Fibroblast of mammary gland (primary cell): ENCODE data around the gene SCP2.
A peak's percentile ranks its signal among the peaks of the same experiment; 100 is the strongest.

Experiments used
- DNase-seq: peaks from one replicate; pipeline ENCODE4 v3.0.0-alpha.2; 2010; ENCODE audit warnings: low read depth
- H3K4me3 ChIP-seq: 2 replicates; pipeline ENCODE4 v1.5.1; 2011; ENCODE audit warnings: low read depth, mild to moderate bottlenecking, low read length, moderate library complexity; ENCODE audit not compliant: control insufficient read depth
- CTCF ChIP-seq: conservative IDR thresholded peaks from 2 replicates; pipeline ENCODE4 v1.5.1; 2011; ENCODE audit warnings: low read depth, low read length, inconsistent platforms; ENCODE audit not compliant: control insufficient read depth, insufficient read depth

The SCP2 gene

DNA sequence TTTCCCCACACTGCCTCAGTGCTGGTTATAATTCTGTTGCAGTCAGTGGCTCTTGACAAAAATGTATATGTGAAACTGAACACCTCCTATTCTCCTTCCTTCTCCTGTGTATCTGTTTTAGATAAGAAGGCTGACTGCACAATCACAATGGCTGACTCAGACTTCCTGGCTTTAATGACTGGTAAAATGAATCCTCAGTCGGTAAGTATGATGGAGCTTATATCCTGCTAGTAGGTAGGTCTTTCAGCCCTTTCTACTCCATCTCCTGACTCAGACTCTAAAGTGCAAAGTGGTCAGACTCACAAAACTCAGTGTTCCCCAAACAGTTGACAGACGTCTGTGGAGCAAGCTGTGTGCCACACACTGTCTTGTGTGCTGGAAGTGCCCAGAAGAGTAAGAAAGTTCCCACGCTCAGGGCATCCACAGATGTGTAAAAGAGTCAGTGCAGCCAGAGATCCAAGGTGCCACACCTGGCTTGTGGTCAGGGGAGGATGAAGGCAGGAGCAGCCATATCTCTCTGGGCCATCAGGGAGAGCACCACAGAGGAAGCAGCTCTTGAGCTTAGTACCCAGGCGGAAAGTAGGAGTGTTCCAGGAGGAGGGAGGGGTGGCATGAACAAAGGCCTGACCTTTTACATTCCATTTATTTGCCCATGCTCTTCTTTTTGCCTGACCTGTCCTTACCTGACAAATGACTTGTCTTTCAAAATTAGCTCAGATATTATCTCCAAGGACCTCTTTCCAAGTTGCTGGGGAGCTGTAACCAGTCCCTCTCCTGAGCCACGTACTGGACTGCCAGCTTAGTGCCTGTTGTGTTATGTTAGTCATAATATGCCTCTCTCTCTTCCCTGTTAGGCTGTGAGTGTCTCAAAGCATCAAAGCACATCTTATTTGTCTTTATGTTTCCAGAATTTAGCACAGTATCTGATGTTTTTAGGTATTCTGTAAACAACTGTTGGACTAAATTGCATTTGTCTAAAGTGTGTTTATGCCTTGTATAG lies 121.0 kb downstream of the SCP2 start:
- H3K4me3 ChIP-seq, result no peak overlapping the region
- no peak for TF ChIP-seq CTCF
- peak; percentile 77 for DNase-seq

- no peak for DNase-seq
- no peak for TF ChIP-seq CTCF
- H3K4me3 ChIP-seq, result no peak overlapping the region
Observed at GRCh38 chr1:53048960-53049573, 122.0 kb downstream of the SCP2 start.

GRCh38 chr1:53049574-53049967 lies 122.5 kb downstream of the SCP2 start:
- H3K4me3 ChIP-seq, result no peak overlapping the region
- no peak for TF ChIP-seq CTCF
- no peak for DNase-seq

DNA sequence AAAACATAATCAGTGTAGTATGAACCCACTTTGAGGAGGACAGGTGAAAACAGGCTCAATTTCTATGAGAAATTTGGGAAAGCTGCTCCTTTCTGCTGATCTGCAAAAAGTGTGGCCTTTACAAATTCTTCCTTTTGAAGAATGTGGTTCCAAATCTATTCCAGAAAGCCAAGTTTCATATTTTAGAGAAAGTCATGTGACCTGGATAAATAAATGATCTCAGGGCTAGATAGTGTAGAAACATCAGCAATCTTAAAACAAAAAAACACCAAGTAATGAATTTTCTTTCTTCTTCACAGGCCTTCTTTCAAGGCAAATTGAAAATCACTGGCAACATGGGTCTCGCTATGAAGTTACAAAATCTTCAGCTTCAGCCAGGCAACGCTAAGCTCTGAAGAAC lies 123.2 kb downstream of the SCP2 start:
- DNase-seq, result no peak
- no peak for TF ChIP-seq CTCF

DNA sequence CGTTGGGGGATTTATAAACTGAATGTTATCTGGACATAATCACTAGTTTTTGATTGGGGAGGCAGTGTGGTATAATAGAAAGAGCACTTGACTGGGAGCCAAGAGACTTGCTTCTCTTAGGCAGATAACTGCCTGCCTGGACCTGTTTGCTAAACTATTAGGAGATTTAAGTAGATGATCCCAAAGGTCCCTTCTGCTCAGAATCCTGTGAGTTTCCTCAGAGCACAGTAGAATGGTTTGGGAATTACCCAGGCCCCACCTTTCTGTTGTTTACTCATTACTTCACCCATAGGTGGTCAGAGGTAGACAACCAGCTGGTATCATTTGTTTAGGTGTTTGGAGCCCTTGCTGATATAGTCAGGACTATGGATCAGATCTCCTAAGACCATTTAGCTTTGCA lies 124.6 kb downstream of the SCP2 start:
- no peak for DNase-seq
- no peak overlapping the region for H3K4me3 ChIP-seq
- TF ChIP-seq CTCF, result no peak

More for the DNA sequence above, 123.2 kb downstream of the SCP2 start:
- H3K4me3 ChIP-seq, result no peak overlapping the region

GRCh38 chr1:53057127-53057526 lies 130.1 kb downstream of the SCP2 start:
- no peak overlapping the region for H3K4me3 ChIP-seq
- DNase-seq, result peak; percentile 25
- no peak for TF ChIP-seq CTCF
